HepG2 (cell line): ENCODE measurements around the gene NFX1. TPM values are rescaled to one million over a fixed set of nuclear protein-coding genes. Genes with fewer than 3 reads are reported as not detected.

Experiments used
- CREM ChIP-seq, 2 experiments: sonication (generic) in 1 of 2; formaldehyde crosslinking in 1 of 2; IDR thresholded peaks; 2 replicates each; pipeline versions ENCODE4 v1.4.0 to v1.6.1; 2016 to 2020; ENCODE audit warnings: antibody characterized with exemption in 1 of 2, mild to moderate bottlenecking in 1 of 2, missing genetic modification reagents in 1 of 2
- DMAP1 ChIP-seq: IDR thresholded peaks from 2 replicates; pipeline ENCODE4 v1.6.1; 2016
- FOXA3 ChIP-seq: IDR thresholded peaks from 2 replicates; pipeline ENCODE4 v1.6.1; 2016; ENCODE audit warnings: missing genetic modification reagents, missing compliant biosample characterization
- IRF9 ChIP-seq: sonication (generic); formaldehyde crosslinking; IDR thresholded peaks from 2 replicates; pipeline ENCODE4 v1.8.0; 2022; ENCODE audit warnings: missing genetic modification reagents, mild to moderate bottlenecking, borderline replicate concordance
- JUND ChIP-seq: sonication (generic); formaldehyde crosslinking; IDR thresholded peaks from 2 replicates; pipeline ENCODE4 v1.8.0; 2022; ENCODE audit warnings: mild to moderate bottlenecking, missing genetic modification reagents
- ZNF33A ChIP-seq: sonication (generic); formaldehyde crosslinking; IDR thresholded peaks from 2 replicates; pipeline ENCODE4 v1.5.1; 2020; ENCODE audit warnings: missing genetic modification reagents, mild to moderate bottlenecking, moderate library complexity, borderline replicate concordance
- ZNF780A ChIP-seq: sonication (generic); formaldehyde crosslinking; IDR thresholded peaks from 2 replicates; pipeline ENCODE4 v1.8.0; 2022; ENCODE audit warnings: mild to moderate bottlenecking, missing genetic modification reagents, moderate library complexity
- ZNF792 ChIP-seq: IDR thresholded peaks from 2 replicates; pipeline ENCODE4 v1.6.1; 2016
- ZSCAN30 ChIP-seq: sonication (generic); formaldehyde crosslinking; IDR thresholded peaks from 2 replicates; pipeline ENCODE4 v1.5.0; 2020; ENCODE audit warnings: mild to moderate bottlenecking, missing genetic modification reagents
- polyA plus RNA-seq, 8 experiments: library from polyadenylated mRNA; depleted of rRNA in 3 of 8; stranded (reverse) in 7 of 8; unstranded in 1 of 8; fragments of >200 nt; fragmentation: Illumina TruSeq in 4 of 8; extraction: Trizol in 4 of 8; gene quantifications; 2 replicates each; pipeline versions ENCODE4 v1.2.1 to v1.2.3, GENCODE V29; 2011 to 2016; ENCODE audit warnings: low read depth in 4 of 8, missing spikeins in 1 of 8, mixed read lengths in 1 of 8; ENCODE audit not compliant: insufficient read depth in 1 of 8
- total RNA-seq, 5 experiments: library from RNA; depleted of rRNA; stranded (reverse); fragments of >200 nt; fragmentation: Illumina TruSeq; extraction: Trizol; gene quantifications; 2 replicates each; pipeline ENCODE4 v1.2.3, GENCODE V29; 2016; ENCODE audit warnings: low read depth in 1 of 5
- TF ChIP-seq, protein P1 (sequence below): IDR thresholded peaks from 2 replicates; pipeline ENCODE4 v1.6.1; 2016; ENCODE audit warnings: mild to moderate bottlenecking, missing biosample characterization, missing genetic modification reagents
- TF ChIP-seq, protein P2 (sequence below): sonication (generic); formaldehyde crosslinking; IDR thresholded peaks from 2 replicates; pipeline ENCODE4 v1.5.0; 2020; ENCODE audit warnings: mild to moderate bottlenecking, low read depth, missing genetic modification reagents, borderline replicate concordance

The NFX1 gene
- total and polyA plus RNA-seq, 2 of the 13 experiments (the other 11 are each of a cell fraction or from before 2014, with no cell fraction given), result 23.9 to 27.5 TPM

DNA sequence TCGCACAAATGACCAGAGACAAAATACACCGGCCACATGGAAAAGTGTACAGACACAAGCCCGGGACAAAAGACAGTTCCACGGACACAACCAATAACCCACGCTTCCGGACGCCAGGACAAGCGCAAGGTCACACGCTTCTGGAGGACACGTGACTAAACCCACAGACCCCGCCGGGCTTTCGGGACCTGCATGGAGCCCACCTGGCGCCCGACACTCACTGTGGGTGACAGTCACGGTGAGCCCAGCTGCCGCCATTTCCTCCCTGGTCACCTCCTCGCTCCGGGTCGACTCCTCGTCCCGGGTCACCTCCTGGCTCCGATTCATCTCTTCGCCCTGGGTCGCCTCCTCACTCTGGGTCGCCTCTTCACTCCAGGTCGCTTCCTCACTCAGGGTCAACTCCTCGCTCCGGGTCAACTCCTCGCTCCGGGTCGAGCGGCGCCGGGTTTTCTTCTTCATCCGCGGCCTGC is 26.3 kb upstream of the NFX1 start (continued):
- TF ChIP-seq CREM (IDR thresholded peaks at IDR 0.05), result no peak
- TF ChIP-seq CREM (CRISPR knock-in tag; IDR thresholded peaks at IDR 0.05), result no peak
- TF ChIP-seq, protein P1, sequence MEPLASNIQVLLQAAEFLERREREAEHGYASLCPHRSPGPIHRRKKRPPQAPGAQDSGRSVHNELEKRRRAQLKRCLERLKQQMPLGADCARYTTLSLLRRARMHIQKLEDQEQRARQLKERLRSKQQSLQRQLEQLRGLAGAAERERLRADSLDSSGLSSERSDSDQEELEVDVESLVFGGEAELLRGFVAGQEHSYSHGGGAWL (CRISPR knock-in tag), result no peak
- TF ChIP-seq ZNF792, result 0 out of 2 replicates have a peak, but pooled peaks have one; percentile 14
- TF ChIP-seq ZNF780A (CRISPR knock-in tag), result no peak
- 0 out of 2 replicates have a peak, but pooled peaks have one; percentile 35 for TF ChIP-seq ZNF33A
- TF ChIP-seq ZSCAN30, result no peak
- TF ChIP-seq FOXA3 (CRISPR knock-in tag), result no peak
- no peak for TF ChIP-seq JUND
- TF ChIP-seq, protein P2, sequence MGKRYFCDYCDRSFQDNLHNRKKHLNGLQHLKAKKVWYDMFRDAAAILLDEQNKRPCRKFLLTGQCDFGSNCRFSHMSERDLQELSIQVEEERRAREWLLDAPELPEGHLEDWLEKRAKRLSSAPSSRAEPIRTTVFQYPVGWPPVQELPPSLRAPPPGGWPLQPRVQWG (CRISPR knock-in tag), result no peak
- peak; percentile 26; the same call in 1 of the 2 replicates for TF ChIP-seq IRF9
- peak; percentile 32; the same call in 1 of the 2 replicates for TF ChIP-seq DMAP1 (CRISPR knock-in tag)
- TF ChIP-seq, all 625 proteins: peak for 77
